Activated T-helper 1 cell treated with anti-CD3 and anti-CD28 coated beads, Interleukin-12 subunit alpha, Interleukin-12 subunit beta, Interleukin-2, Interleukin-4 antibody, amounts not matched to agents 30 ng/mL and 10 ng/mL and 1 ng/mL, durations not matched to agents 14 hours and 24 hours and 36 hours (primary cell): ENCODE measurements around the gene RXFP2. TPM values are rescaled to one million over a fixed set of nuclear protein-coding genes. Genes with fewer than 3 reads are reported as not detected.

ENCODE experiments used
- DNase-seq: peaks from one replicate; pipeline ENCODE4 v3.0.0; 2021; ENCODE audit warnings: low spot score
- H3K27ac Mint-ChIP-seq: one replicate; pipeline ENCODE4 v1.8.0; 2021; ENCODE audit warnings: mild to moderate bottlenecking, mixed read lengths
- H3K27me3 Mint-ChIP-seq: one replicate; pipeline ENCODE4 v1.8.0; 2022; ENCODE audit warnings: mild to moderate bottlenecking, moderate library complexity, mixed read lengths; ENCODE audit not compliant: insufficient read depth
- H3K36me3 Mint-ChIP-seq: one replicate; pipeline ENCODE4 v1.8.0; 2021; ENCODE audit warnings: low read depth, mixed read lengths
- H3K4me1 Mint-ChIP-seq: one replicate; pipeline ENCODE4 v1.8.0; 2021; ENCODE audit warnings: low read depth, mixed read lengths
- H3K4me3 Mint-ChIP-seq: one replicate; pipeline ENCODE4 v1.8.0; 2021; ENCODE audit warnings: mild to moderate bottlenecking, moderate library complexity, mixed read lengths
- H3K9me3 Mint-ChIP-seq: one replicate; pipeline ENCODE4 v1.8.0; 2021; ENCODE audit warnings: mixed read lengths
- intact Hi-C: fragments of 100-400 bp; cut with micrococcal nuclease; formaldehyde crosslinking; loops from one replicate; pipeline ENCODE4 v1.15.1; 2024
- total RNA-seq: library from RNA; stranded (reverse); gene quantifications from 2 replicates; pipeline ENCODE4 v1.2.3, GENCODE V29; 2022

Gene RXFP2
- total RNA-seq, 1 donor from 2014 or later: not detected

GRCh38 chr13:31850041-31850555 is 110.8 kb downstream of the RXFP2 start:
- peaks cover 43% of the 10 kb centered on the region for H3K27me3 Mint-ChIP-seq
- H3K4me3 Mint-ChIP-seq: no peak overlapping the region
- peaks cover 12% of the 10 kb centered on the region for H3K4me1 Mint-ChIP-seq
- DNase-seq: no peak
- H3K36me3 Mint-ChIP-seq: no peaks in the 10 kb centered on the region
- no peaks in the 10 kb centered on the region for H3K9me3 Mint-ChIP-seq
- intact Hi-C loops: no loop called here
- no peak overlapping the region for H3K27ac Mint-ChIP-seq

- H3K36me3 Mint-ChIP-seq: no peaks in the 10 kb centered on the region
- H3K27me3 Mint-ChIP-seq: peaks cover 42% of the 10 kb centered on the region
- no peaks in the 10 kb centered on the region for H3K9me3 Mint-ChIP-seq
- intact Hi-C loops: no loop called here
- peaks cover 9% of the 10 kb centered on the region for H3K4me1 Mint-ChIP-seq
- H3K27ac Mint-ChIP-seq: no peak overlapping the region
- no peak overlapping the region for H3K4me3 Mint-ChIP-seq
- DNase-seq: no peak
Observed at GRCh38 chr13:31851216-31851615, 111.9 kb downstream of the RXFP2 start.
